Measurements from ENCODE around the gene CRIP1. TPM values are rescaled to one million over a fixed set of nuclear protein-coding genes. Genes with fewer than 3 reads are reported as not detected.

The CRIP1 gene
- total RNA-seq, 1 experiment from 2014 or later = 6.9 TPM

DNA sequence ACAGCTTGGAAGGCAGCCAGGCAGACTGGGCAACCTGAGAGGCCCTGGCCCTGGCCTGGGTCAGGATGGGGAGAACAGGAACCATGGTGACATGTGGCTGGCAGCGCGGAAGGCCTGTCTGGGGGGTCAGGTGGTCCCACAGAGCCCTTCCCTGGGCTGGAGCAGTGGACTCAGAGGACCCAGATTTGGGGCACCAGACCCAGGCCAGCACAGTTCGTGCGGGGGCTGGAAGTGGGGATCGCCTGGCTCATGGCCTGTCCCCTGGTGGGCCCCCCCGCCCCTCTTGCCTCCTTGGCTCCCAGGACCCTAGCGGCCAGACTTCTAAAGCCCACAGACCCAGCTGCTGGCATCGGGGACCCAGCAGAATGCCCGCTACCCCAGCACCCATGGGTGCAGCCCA, 45.7 kb upstream of the CRIP1 start:
- Mint-ChIP-seq H3K36me3 (ENCODE audit: insufficient read depth in 1 of 3, low read depth in 3 of 3) (peaks cover 16 to 37% (median 22%) of the 10 kb centered on the region in 3 experiments; a peak in 6 of 7 replicates), H3K9me3 (no peaks in the 10 kb centered on the region), H3K4me3 (no peak overlapping the region), H3K4me1 (peaks cover 2% of the 10 kb centered on the region in 2 experiments; a peak in 2 of 4 replicates), H3K27me3 (ENCODE audit: low read depth) (no peaks in the 10 kb centered on the region), H3K27ac (no peak overlapping the region)
- no peak overlapping the region for H4K5ac ChIP-seq (ENCODE audit: insufficient read length, low read depth, low read length)
- DNase-seq = no peak
- H4K20me1 ChIP-seq (ENCODE audit: control insufficient read depth, insufficient read depth, insufficient read length) = no peaks in the 10 kb centered on the region
- H2BK5ac ChIP-seq (ENCODE audit: insufficient read length, low read length) = no peak overlapping the region
- no peak for TF ChIP-seq CTCF (conservative IDR thresholded peaks at IDR 0.05)
- H2BK15ac ChIP-seq (ENCODE audit: low read depth, low read length) = no peak overlapping the region
- no peak overlapping the region for H3T11ph ChIP-seq (ENCODE audit: low read length)
- no peak overlapping the region for H3K4me2 ChIP-seq (ENCODE audit: insufficient read depth, insufficient read length, low read length)
- no peak overlapping the region for H2AK5ac ChIP-seq (ENCODE audit: insufficient read length, low read length)
- no peak overlapping the region for H2AFZ ChIP-seq (ENCODE audit: low read length)
- no peaks in the 10 kb centered on the region for H3K23me2 ChIP-seq (ENCODE audit: insufficient read length, low read depth, low read length, poor library complexity, severe bottlenecking)
- H3K56ac ChIP-seq (ENCODE audit: insufficient read length, low read depth, low read length) = no peak overlapping the region
- peaks cover 7% of the 10 kb centered on the region; the same call in 1 of the 2 replicates for H3K79me2 ChIP-seq (ENCODE audit: insufficient read depth, low read length)
- H3K9me3 ChIP-seq (ENCODE audit: control insufficient read depth, low read depth, low read length) = no peaks in the 10 kb centered on the region
- H3K27me3 ChIP-seq (ENCODE audit: insufficient read depth, low read length) = no peaks in the 10 kb centered on the region
- H3K79me1 ChIP-seq (ENCODE audit: insufficient read depth, low read depth, low read length, poor library complexity, severe bottlenecking) = peaks cover 2% of the 10 kb centered on the region
- H3K27ac ChIP-seq (ENCODE audit: insufficient read length, low read depth, low read length) = no peak overlapping the region
- H2BK120ac ChIP-seq (ENCODE audit: low read depth, low read length, poor library complexity, severe bottlenecking) = no peak overlapping the region
- no peak overlapping the region for H3K14ac ChIP-seq (ENCODE audit: insufficient read depth, low read length)
- no peak overlapping the region for H3K4ac ChIP-seq (ENCODE audit: low read depth, low read length)
- no peak overlapping the region for H2BK20ac ChIP-seq (ENCODE audit: low read depth, low read length, poor library complexity, severe bottlenecking)
- H4K91ac ChIP-seq (ENCODE audit: insufficient read length, low read depth, low read length) = no peak overlapping the region
- H3K4me1 ChIP-seq (ENCODE audit: insufficient read depth, low read length) = no peaks in the 10 kb centered on the region
- WGBS (ENCODE audit: extremely low coverage, insufficient read length, low lambda C conversion rate) = no CpG with 5 or more reads among the region's 9 CpGs
- no peak overlapping the region for H3K23ac ChIP-seq (ENCODE audit: insufficient read length, low read depth, low read length)
- H2BK12ac ChIP-seq (ENCODE audit: insufficient read length, low read depth, low read length) = no peak overlapping the region
- no peak overlapping the region for H3K18ac ChIP-seq (ENCODE audit: insufficient read length, low read depth, low read length)
- no peak overlapping the region for H4K8ac ChIP-seq (replicated peaks; ENCODE audit: insufficient read length, low read depth, low read length)
- H3K9ac ChIP-seq (ENCODE audit: extremely low read depth, insufficient read length, low read length) = no peak overlapping the region
